Spleen (tissue), 7 donors: ENCODE results near the gene FCRL3.

Source experiments
- POLR2A ChIP-seq, 3 donors: fragments of 450-650 bp; IDR thresholded peaks; one replicate each; pipeline ENCODE4 v1.5.1; 2017; ENCODE audit warnings: antibody characterized with exemption in 3 of 3, mild to moderate bottlenecking in 1 of 3
- POLR2AphosphoS5 ChIP-seq, 3 donors: sonication (generic); formaldehyde crosslinking; IDR thresholded peaks; one replicate each; pipeline ENCODE4 v1.5.1; 2017; ENCODE audit warnings: antibody characterized with exemption in 3 of 3
- TF ChIP-seq, protein P1 (sequence below), 11 experiments: fragments of 200-600 bp in 7 of 11; fragments of 450-650 bp in 4 of 11; sonication (generic) in 4 of 11; IDR thresholded peaks in 8 of 11; conservative IDR thresholded peaks in 3 of 11; 1 replicate in 7 of 11; 2 replicates in 4 of 11; pipeline versions ENCODE4 v1.4.0 to v1.8.0; 2016 to 2021; ENCODE audit warnings: antibody characterized with exemption in 11 of 11, inconsistent platforms in 4 of 11, mild to moderate bottlenecking in 1 of 11
- donor health status: DM: no; HTN: no; CAD: no; lungs with moderate emphysema.
- donor health status: DM: no; HTN: no; CAD: no.
- donor health status: DM: no; HTN: no; CAD: no.

DNA sequence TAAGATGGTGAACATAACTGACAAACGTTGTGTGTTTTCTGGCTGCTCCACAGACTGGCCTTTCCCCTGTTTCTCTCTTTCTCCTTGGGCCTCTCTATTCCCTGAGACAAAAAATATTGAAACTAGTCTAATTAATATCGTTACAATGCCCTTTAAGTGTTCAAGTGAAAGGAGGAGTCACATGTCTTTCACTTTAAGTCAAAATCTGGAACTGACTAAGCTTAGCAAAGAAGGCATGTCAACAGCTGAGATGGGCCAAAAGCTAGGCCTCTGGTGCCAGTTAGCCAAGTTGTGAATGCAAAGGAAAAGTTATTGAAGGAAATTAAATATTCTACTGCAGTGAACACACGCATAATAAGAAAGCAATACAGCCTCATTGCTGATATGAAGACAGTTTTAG lies 32.2 kb upstream of the FCRL3 start:
- TF ChIP-seq POLR2AphosphoS5 (IDR thresholded peaks at IDR 0.05) (no peak), POLR2A (IDR thresholded peaks at IDR 0.05) (no peak)
- TF ChIP-seq, protein P1, sequence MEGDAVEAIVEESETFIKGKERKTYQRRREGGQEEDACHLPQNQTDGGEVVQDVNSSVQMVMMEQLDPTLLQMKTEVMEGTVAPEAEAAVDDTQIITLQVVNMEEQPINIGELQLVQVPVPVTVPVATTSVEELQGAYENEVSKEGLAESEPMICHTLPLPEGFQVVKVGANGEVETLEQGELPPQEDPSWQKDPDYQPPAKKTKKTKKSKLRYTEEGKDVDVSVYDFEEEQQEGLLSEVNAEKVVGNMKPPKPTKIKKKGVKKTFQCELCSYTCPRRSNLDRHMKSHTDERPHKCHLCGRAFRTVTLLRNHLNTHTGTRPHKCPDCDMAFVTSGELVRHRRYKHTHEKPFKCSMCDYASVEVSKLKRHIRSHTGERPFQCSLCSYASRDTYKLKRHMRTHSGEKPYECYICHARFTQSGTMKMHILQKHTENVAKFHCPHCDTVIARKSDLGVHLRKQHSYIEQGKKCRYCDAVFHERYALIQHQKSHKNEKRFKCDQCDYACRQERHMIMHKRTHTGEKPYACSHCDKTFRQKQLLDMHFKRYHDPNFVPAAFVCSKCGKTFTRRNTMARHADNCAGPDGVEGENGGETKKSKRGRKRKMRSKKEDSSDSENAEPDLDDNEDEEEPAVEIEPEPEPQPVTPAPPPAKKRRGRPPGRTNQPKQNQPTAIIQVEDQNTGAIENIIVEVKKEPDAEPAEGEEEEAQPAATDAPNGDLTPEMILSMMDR (IDR thresholded peaks at IDR 0.05 in 8 of 11, conservative IDR thresholded peaks at IDR 0.05 in 3 of 11) = no peak
